Astrocyte (in vitro differentiated cells and primary cell): ENCODE results near the gene HPRT1. TPM values are rescaled to one million over a fixed set of nuclear protein-coding genes. Genes with fewer than 3 reads are reported as not detected.

ENCODE experiments used
- DNase-seq: peaks from one replicate; pipeline ENCODE4 v3.0.0-alpha.2; 2010; ENCODE audit warnings: low read depth
- FAIRE-seq: peaks from 2 replicates; lab custom pipeline; 2011; peaks lifted over from hg19 to GRCh38; lab: Jason Lieb, UNC
- H2AFZ ChIP-seq: 2 replicates; pipeline ENCODE4 v1.6.0; 2012; ENCODE audit warnings: low read depth, low read length, inconsistent platforms
- H3K27ac ChIP-seq: 2 replicates; pipeline ENCODE4 v1.5.1; 2011; ENCODE audit warnings: low read depth, low read length, inconsistent platforms
- H3K27me3 ChIP-seq: 2 replicates; pipeline ENCODE4 v1.6.0; 2011; ENCODE audit warnings: low read length, inconsistent platforms; ENCODE audit not compliant: insufficient read depth
- H3K36me3 ChIP-seq: 2 replicates; pipeline ENCODE4 v1.5.1; 2011; ENCODE audit warnings: low read length, inconsistent platforms; ENCODE audit not compliant: insufficient read depth
- H3K4me1 ChIP-seq: 2 replicates; pipeline ENCODE4 v1.5.1; 2011; ENCODE audit warnings: low read length, inconsistent platforms; ENCODE audit not compliant: insufficient read depth
- H3K4me2 ChIP-seq: 2 replicates; pipeline ENCODE4 v1.6.0; 2012; ENCODE audit warnings: low read length, inconsistent platforms
- H3K4me3 ChIP-seq: 2 replicates; pipeline ENCODE4 v1.5.1; 2011; ENCODE audit warnings: low read depth, mild to moderate bottlenecking, low read length, inconsistent platforms; ENCODE audit not compliant: insufficient read depth
- H3K79me2 ChIP-seq: 2 replicates; pipeline ENCODE4 v1.6.0; 2012; ENCODE audit warnings: mild to moderate bottlenecking, low read length, inconsistent platforms; ENCODE audit not compliant: insufficient read depth
- H3K9ac ChIP-seq: 2 replicates; pipeline ENCODE4 v1.6.0; 2012; ENCODE audit warnings: mild to moderate bottlenecking, low read length, inconsistent platforms
- H3K9me3 ChIP-seq: 2 replicates; pipeline ENCODE4 v1.5.1; 2012; ENCODE audit warnings: low read depth, mild to moderate bottlenecking, low read length, inconsistent platforms; ENCODE audit not compliant: insufficient read depth
- H4K20me1 ChIP-seq: 2 replicates; pipeline ENCODE4 v1.6.0; 2012; ENCODE audit warnings: low read length, inconsistent platforms; ENCODE audit not compliant: insufficient read depth
- H3K27ac Mint-ChIP-seq: one replicate; pipeline ENCODE4 v1.8.0; 2021; ENCODE audit warnings: mild to moderate bottlenecking, mixed read lengths; ENCODE audit not compliant: unreplicated experiment
- H3K27me3 Mint-ChIP-seq: one replicate; pipeline ENCODE4 v1.8.0; 2021; ENCODE audit warnings: low read depth, mixed read lengths; ENCODE audit not compliant: unreplicated experiment
- H3K36me3 Mint-ChIP-seq: one replicate; pipeline ENCODE4 v1.8.0; 2021; ENCODE audit warnings: low read depth, mixed read lengths; ENCODE audit not compliant: unreplicated experiment
- H3K4me1 Mint-ChIP-seq: one replicate; pipeline ENCODE4 v1.8.0; 2021; ENCODE audit warnings: low read depth, mixed read lengths; ENCODE audit not compliant: unreplicated experiment
- H3K4me3 Mint-ChIP-seq: one replicate; pipeline ENCODE4 v1.8.0; 2021; ENCODE audit warnings: mild to moderate bottlenecking, moderate library complexity, mixed read lengths; ENCODE audit not compliant: unreplicated experiment
- H3K9me3 Mint-ChIP-seq: one replicate; pipeline ENCODE4 v1.8.0; 2021; ENCODE audit warnings: mild to moderate bottlenecking, mixed read lengths; ENCODE audit not compliant: unreplicated experiment
- CTCF ChIP-seq: IDR thresholded peaks from 2 replicates; pipeline ENCODE4 v1.5.1; 2011; ENCODE audit warnings: low read depth, mild to moderate bottlenecking, inconsistent platforms, low read length, moderate library complexity; ENCODE audit not compliant: insufficient read depth
- EZH2 ChIP-seq: IDR thresholded peaks from 2 replicates; pipeline ENCODE4 v1.6.1; 2012; ENCODE audit warnings: mild to moderate bottlenecking, low read length, inconsistent platforms; ENCODE audit not compliant: insufficient read depth
- total RNA-seq: library from RNA; stranded (reverse); gene quantifications from 2 replicates; pipeline ENCODE4 v1.2.1, GENCODE V29; 2021

HPRT1 gene
- total RNA-seq, 1 donor from 2014 or later: 20.2 TPM

- FAIRE-seq: no peak
- H3K9me3 Mint-ChIP-seq: no peaks in the 10 kb centered on the region
- H3K4me1 Mint-ChIP-seq: peaks cover 12% of the 10 kb centered on the region
- H3K4me3 Mint-ChIP-seq: no peak overlapping the region
- peak overlapping the region; percentile 38 for H3K27ac ChIP-seq
- no peaks in the 10 kb centered on the region for H3K79me2 ChIP-seq
- no peaks in the 10 kb centered on the region for H3K27me3 ChIP-seq
- no peaks in the 10 kb centered on the region for H3K36me3 Mint-ChIP-seq
- peaks cover 8% of the 10 kb centered on the region for H3K4me1 ChIP-seq
- TF ChIP-seq EZH2 (no peak), CTCF (no peak)
- H3K9me3 ChIP-seq: no peaks in the 10 kb centered on the region
- H3K27me3 Mint-ChIP-seq: no peaks in the 10 kb centered on the region
- no peaks in the 10 kb centered on the region for H3K36me3 ChIP-seq
- H3K9ac ChIP-seq: no peak overlapping the region
- H2AFZ ChIP-seq: no peak overlapping the region
- DNase-seq: no peak
- no peak overlapping the region for H3K4me3 ChIP-seq
- H4K20me1 ChIP-seq: no peaks in the 10 kb centered on the region
- no peak overlapping the region for H3K27ac Mint-ChIP-seq
- peak overlapping the region; percentile 22 for H3K4me2 ChIP-seq
These were observed 65.3 kb downstream of the HPRT1 start for GRCh38 chrX:134525086-134525792.

- Histone ChIP-seq H3K79me2 (no peaks in the 10 kb centered on the region), H3K4me2 (no peak overlapping the region), H3K27me3 (no peaks in the 10 kb centered on the region), H3K9me3 (no peaks in the 10 kb centered on the region), H3K9ac (no peak overlapping the region), H3K36me3 (no peaks in the 10 kb centered on the region), H3K4me3 (no peak overlapping the region), H2AFZ (no peak overlapping the region), H3K27ac (no peak overlapping the region), H3K4me1 (peaks cover 8% of the 10 kb centered on the region), H4K20me1 (no peaks in the 10 kb centered on the region)
- Mint-ChIP-seq H3K36me3 (no peaks in the 10 kb centered on the region), H3K4me3 (no peak overlapping the region), H3K4me1 (peaks cover 12% of the 10 kb centered on the region), H3K27me3 (no peaks in the 10 kb centered on the region), H3K27ac (no peak overlapping the region), H3K9me3 (no peaks in the 10 kb centered on the region)
- FAIRE-seq: no peak
- TF ChIP-seq EZH2 (no peak), CTCF (no peak)
- DNase-seq: peak; percentile 20
These were observed 66.4 kb downstream of the HPRT1 start for GRCh38 chrX:134526399-134526798.

GRCh38 chrX:134528960-134529359 lies 69.0 kb downstream of the HPRT1 start:
- no peak overlapping the region for H3K4me2 ChIP-seq
- no peak overlapping the region for H3K27ac ChIP-seq
- peaks cover 4% of the 10 kb centered on the region for H3K27me3 Mint-ChIP-seq
- H3K4me3 Mint-ChIP-seq: no peak overlapping the region
- H3K79me2 ChIP-seq: no peaks in the 10 kb centered on the region
- H3K9me3 Mint-ChIP-seq: no peaks in the 10 kb centered on the region
- H3K9ac ChIP-seq: no peak overlapping the region
- no peaks in the 10 kb centered on the region for H3K36me3 Mint-ChIP-seq
- no peaks in the 10 kb centered on the region for H3K9me3 ChIP-seq
- no peaks in the 10 kb centered on the region for H4K20me1 ChIP-seq
- H3K27ac Mint-ChIP-seq: no peak overlapping the region
- H3K27me3 ChIP-seq: no peaks in the 10 kb centered on the region
- TF ChIP-seq CTCF (no peak), EZH2 (no peak)
- DNase-seq: no peak
- no peak overlapping the region for H3K4me3 ChIP-seq
- peaks cover 12% of the 10 kb centered on the region for H3K4me1 Mint-ChIP-seq
- no peaks in the 10 kb centered on the region for H3K36me3 ChIP-seq
- no peak for FAIRE-seq
- no peak overlapping the region for H2AFZ ChIP-seq
- peaks cover 8% of the 10 kb centered on the region for H3K4me1 ChIP-seq
